Right lobe of liver (tissue), 6 donors: Measurements from ENCODE around the gene FANCD2. TPM values are rescaled to one million over a fixed set of nuclear protein-coding genes. Genes with fewer than 3 reads are reported as not detected.
"Not testable (repeated sequence)": the region's sequence is repeated elsewhere in the genome, so short reads cannot be mapped to it uniquely, and the experiment has no call there.

ENCODE experiments used
- ATAC-seq, 4 donors: fragments of 200-7000 bp; cut with Tn5 transposase; one replicate each; pipeline ENCODE4 v1.9.1; 2020; ENCODE audit warnings: mild to moderate bottlenecking in 4 of 4, moderate library complexity in 4 of 4
- DNase-seq, 3 donors: peaks; one replicate each; pipeline ENCODE4 v3.0.0-alpha.2; 2020
- H3K27ac ChIP-seq, 3 donors: fragments of 200-600 bp; one replicate each; pipeline ENCODE4 v1.8.0; 2022
- H3K27me3 ChIP-seq, 2 donors: fragments of 200-600 bp; one replicate each; pipeline ENCODE4 v1.8.0; 2022
- H3K36me3 ChIP-seq, 4 donors: fragments of 200-600 bp; sonication (generic) in 1 of 4; one replicate each; pipeline versions ENCODE4 v1.5.1 to v1.8.0; 2017 to 2022; ENCODE audit warnings: control low read depth in 1 of 4
- H3K4me1 ChIP-seq, 4 donors: fragments of 200-600 bp; sonication (generic) in 1 of 4; one replicate each; pipeline versions ENCODE4 v1.5.1 to v1.8.0; 2017 to 2022; ENCODE audit warnings: control low read depth in 1 of 4
- H3K4me3 ChIP-seq, 3 donors: fragments of 200-600 bp; one replicate each; pipeline ENCODE4 v1.8.0; 2022
- H3K9me3 ChIP-seq, 4 donors: fragments of 200-600 bp; sonication (generic) in 1 of 4; one replicate each; pipeline versions ENCODE4 v1.5.1 to v1.8.0; 2017 to 2022; ENCODE audit warnings: control low read depth in 1 of 4
- POLR2A ChIP-seq: fragments of 450-650 bp; IDR thresholded peaks from one replicate; pipeline ENCODE4 v1.6.1; 2017; ENCODE audit warnings: antibody characterized with exemption, mild to moderate bottlenecking
- WGBS: methylation state at CpG from one replicate; pipeline ENCODE4 v1.1.6; 2018; ENCODE audit warnings: low coverage, low lambda C conversion rate; ENCODE audit not compliant: insufficient coverage; ENCODE audit errors: missing lambda C conversion rate; 5-methylcytosine and 5-hydroxymethylcytosine counted together
- intact Hi-C, 2 donors: fragments of 100-400 bp; cut with DNase I; formaldehyde crosslinking; loops; one replicate each; pipeline versions ENCODE4 v1.11.2 to v1.14.1; 2022
- total RNA-seq, 6 experiments: library from RNA; depleted of rRNA in 2 of 6; stranded (reverse); fragments of >200 nt in 2 of 6; fragmentation: NEBNext Ultra II Directional in 3 of 6; extraction: Animal tissue kit (Norgen Biotek cat#: 25700) in 3 of 6; gene quantifications; one replicate each; pipeline versions ENCODE4 v1.1.0 to v1.2.4, GENCODE V29; 2016 to 2023
- TF ChIP-seq, protein P1 (sequence below), 4 donors: fragments of 200-600 bp in 3 of 4; fragments of 450-650 bp in 1 of 4; IDR thresholded peaks; one replicate each; pipeline versions ENCODE4 v1.5.1 to v1.8.0; 2016 to 2022; ENCODE audit warnings: antibody characterized with exemption in 4 of 4, mild to moderate bottlenecking in 2 of 4
- donor health status: DM: no; HTN: yes; CAD: no.
- donor health status: DM: no; HTN: no; CAD: no.
- donor health status: DM: no; HTN: no; CAD: no.
- donor health status: DM: no; HTN: yes; CAD: no.
- donor health status: DM: no; HTN: yes; CAD: no.

FANCD2 gene
- total RNA-seq, 6 experiments from 2014 or later: 0.40 to 4.8 (median 1.8) TPM

DNA sequence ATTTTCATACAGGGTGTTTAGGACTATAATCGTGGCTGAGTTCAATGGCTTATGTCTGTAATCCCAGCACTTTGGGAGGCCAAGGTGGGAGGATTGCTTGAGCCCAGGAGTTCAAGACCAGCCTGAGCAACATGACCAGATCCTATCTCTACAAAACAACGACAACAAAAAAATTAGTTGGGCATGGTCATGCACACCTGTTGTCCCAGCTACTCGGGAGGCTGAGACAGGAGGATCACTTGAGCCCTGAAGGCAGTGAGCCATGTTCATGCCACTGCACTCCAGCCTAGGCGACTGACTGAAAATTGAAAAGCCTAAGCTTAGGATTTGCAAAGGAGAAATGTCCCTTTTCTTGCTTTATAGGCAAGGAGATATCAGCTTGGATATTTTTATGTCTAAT lies 90.7 kb downstream of the FANCD2 start:
- DNase-seq (no peak), ATAC-seq (no peak)
- Histone ChIP-seq H3K27me3 (no peaks in the 10 kb centered on the region), H3K27ac (no peak overlapping the region), H3K36me3 (no peaks in the 10 kb centered on the region), H3K4me3 (no peak overlapping the region), H3K4me1 (peaks cover 0 to 18% (median 4%) of the 10 kb centered on the region in 4 donors), H3K9me3 (no peaks in the 10 kb centered on the region)
- intact Hi-C loops: no loop called here
- WGBS: 45% methylated on average over 1 of the region's 4 CpGs
- no peak for TF ChIP-seq POLR2A
- TF ChIP-seq, protein P1, sequence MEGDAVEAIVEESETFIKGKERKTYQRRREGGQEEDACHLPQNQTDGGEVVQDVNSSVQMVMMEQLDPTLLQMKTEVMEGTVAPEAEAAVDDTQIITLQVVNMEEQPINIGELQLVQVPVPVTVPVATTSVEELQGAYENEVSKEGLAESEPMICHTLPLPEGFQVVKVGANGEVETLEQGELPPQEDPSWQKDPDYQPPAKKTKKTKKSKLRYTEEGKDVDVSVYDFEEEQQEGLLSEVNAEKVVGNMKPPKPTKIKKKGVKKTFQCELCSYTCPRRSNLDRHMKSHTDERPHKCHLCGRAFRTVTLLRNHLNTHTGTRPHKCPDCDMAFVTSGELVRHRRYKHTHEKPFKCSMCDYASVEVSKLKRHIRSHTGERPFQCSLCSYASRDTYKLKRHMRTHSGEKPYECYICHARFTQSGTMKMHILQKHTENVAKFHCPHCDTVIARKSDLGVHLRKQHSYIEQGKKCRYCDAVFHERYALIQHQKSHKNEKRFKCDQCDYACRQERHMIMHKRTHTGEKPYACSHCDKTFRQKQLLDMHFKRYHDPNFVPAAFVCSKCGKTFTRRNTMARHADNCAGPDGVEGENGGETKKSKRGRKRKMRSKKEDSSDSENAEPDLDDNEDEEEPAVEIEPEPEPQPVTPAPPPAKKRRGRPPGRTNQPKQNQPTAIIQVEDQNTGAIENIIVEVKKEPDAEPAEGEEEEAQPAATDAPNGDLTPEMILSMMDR (IDR thresholded peaks at IDR 0.05): no peak

DNA sequence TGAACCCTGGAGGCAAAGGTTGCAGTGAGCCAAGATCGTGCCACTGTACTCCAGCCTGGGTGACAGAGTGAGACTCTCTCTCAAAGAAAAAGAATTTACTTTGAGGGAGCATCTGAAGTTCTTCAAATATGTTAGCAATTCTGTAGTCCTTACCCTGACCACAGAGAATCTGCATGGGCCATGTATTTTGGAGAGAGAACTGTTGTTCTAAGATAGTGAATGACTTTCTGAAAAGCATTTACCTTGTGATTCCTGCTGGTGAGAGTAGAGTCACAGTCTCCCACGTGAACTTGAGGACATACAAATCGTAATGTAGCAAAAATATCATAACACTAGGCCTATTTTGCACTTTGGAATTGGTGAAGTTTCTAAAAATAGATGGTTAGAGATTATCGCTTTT lies 93.1 kb downstream of the FANCD2 start:
- DNase-seq: no peak

DNA sequence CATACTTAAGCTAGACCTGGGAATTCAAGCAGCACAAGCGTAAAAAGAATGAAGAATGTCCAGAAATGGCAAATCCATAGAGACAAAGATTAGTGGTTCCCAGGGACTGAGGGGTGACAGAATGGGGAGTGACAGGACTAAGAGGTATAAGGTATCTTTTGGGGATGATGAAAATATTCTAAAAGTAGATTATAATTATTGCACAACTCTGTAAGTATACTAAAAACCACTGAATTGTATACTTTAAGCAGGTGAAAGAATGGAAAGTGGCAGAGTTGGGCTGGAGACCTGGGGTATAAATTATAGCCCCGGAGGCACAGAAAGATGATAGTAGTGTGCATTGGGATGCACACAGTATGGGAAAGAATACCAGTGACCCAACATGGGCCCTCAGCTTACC lies 94.8 kb downstream of the FANCD2 start:
- H3K4me3 ChIP-seq: no peak overlapping the region
- WGBS: 92% methylated on average over 2 of the region's 2 CpGs
- intact Hi-C loops: no loop called here

More for the DNA sequence above, 93.1 kb downstream of the FANCD2 start:
- intact Hi-C loops: no loop called here
- 77% methylated on average over 4 of the region's 4 CpGs for WGBS
- no peak for ATAC-seq
- no peak overlapping the region for H3K27ac ChIP-seq
- no peaks in the 10 kb centered on the region for H3K36me3 ChIP-seq
- no peaks in the 10 kb centered on the region for H3K27me3 ChIP-seq
- no peak overlapping the region for H3K4me3 ChIP-seq
- TF ChIP-seq, protein P1 (IDR thresholded peaks at IDR 0.05): no peak
- TF ChIP-seq POLR2A: no peak
- H3K4me1 ChIP-seq: peaks cover 0 to 18% (median 4%) of the 10 kb centered on the region in 4 donors
- no peaks in the 10 kb centered on the region for H3K9me3 ChIP-seq

DNA sequence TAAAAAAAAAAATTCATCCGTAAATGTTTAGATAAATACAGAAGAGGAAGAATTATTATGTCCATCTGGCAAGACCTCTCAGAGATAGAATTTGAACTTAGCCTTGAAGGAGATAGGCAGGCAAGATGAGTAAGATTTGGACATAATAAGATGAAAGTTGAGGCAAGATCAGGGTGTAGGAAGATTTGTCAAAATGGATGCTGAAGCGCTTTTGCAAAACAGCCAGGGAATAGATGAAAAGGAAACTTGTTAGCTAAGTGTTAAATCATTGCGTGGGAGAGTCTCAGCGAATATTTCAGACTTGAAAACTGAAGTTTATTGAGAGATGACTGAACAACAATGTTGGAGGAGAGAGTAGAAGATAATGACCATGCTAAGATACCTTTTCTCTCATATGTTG lies 96.5 kb downstream of the FANCD2 start:
- Histone ChIP-seq H3K27me3 (no peaks in the 10 kb centered on the region), H3K36me3 (peaks cover 0 to 19% (median 9%) of the 10 kb centered on the region in 4 donors), H3K4me3 (no peak overlapping the region), H3K4me1 (peaks cover 0 to under 1% (median 0%) of the 10 kb centered on the region in 4 donors), H3K9me3 (no peaks in the 10 kb centered on the region), H3K27ac (no peak overlapping the region)
- TF ChIP-seq POLR2A: no peak
- TF ChIP-seq, protein P1 (IDR thresholded peaks at IDR 0.05): no peak
- DNase-seq (no peak), ATAC-seq (no peak)
- WGBS: 90% methylated on average over 4 of the region's 4 CpGs
- intact Hi-C loops: no loop called here

More for the DNA sequence above, 94.8 kb downstream of the FANCD2 start:
- ATAC-seq (no peak), DNase-seq (no peak)
- Histone ChIP-seq H3K9me3 (no peaks in the 10 kb centered on the region), H3K4me1 (peaks cover 0 to 13% (median 4%) of the 10 kb centered on the region in 4 donors), H3K27me3 (no peaks in the 10 kb centered on the region), H3K27ac (no peak overlapping the region), H3K36me3 (peaks cover 0 to 7% (median 3%) of the 10 kb centered on the region in 4 donors)
- TF ChIP-seq, protein P1 (IDR thresholded peaks at IDR 0.05): no peak
- TF ChIP-seq POLR2A: no peak

DNA sequence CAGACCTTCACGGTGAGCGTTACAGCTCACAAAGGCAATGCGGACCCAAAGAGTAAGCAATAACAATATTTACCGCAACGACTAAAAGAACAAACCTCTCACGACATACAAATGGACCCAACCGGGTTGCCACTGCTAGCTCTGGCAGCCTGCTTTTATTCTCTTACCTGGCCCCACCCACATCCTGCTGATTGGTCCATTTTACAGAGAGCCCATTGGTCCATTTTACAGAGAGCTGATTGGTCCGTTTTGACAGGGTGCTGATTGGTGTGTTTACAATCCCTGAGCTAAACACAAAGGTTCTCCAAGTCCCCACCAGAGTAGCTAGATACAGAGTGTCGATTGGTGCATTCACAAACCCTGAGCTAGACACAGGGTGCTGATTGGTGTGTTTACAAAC lies 109.6 kb downstream of the FANCD2 start:
- WGBS: 88% methylated on average over 8 of the region's 9 CpGs
- not testable (repeated sequence) for DNase-seq, H3K27ac ChIP-seq

More for the DNA sequence above, 109.6 kb downstream of the FANCD2 start:
- H3K9me3 ChIP-seq, H3K36me3 ChIP-seq, H3K27me3 ChIP-seq, H3K4me1 ChIP-seq, H3K4me3 ChIP-seq, intact Hi-C loops, ATAC-seq: not testable (repeated sequence)
